Central memory CD4-positive, alpha-beta T cell (primary cell): ENCODE data around the gene PTGFR.

Source experiments
- DNase-seq: peaks from one replicate; pipeline ENCODE4 v3.0.0; 2022
- total RNA-seq, 3 experiments: gene quantifications; one replicate each; lab custom pipeline; 2026; lab: John Stamatoyannopoulos, UW

PTGFR gene
- total RNA-seq, result 0 reads per million in 3 experiments

DNA sequence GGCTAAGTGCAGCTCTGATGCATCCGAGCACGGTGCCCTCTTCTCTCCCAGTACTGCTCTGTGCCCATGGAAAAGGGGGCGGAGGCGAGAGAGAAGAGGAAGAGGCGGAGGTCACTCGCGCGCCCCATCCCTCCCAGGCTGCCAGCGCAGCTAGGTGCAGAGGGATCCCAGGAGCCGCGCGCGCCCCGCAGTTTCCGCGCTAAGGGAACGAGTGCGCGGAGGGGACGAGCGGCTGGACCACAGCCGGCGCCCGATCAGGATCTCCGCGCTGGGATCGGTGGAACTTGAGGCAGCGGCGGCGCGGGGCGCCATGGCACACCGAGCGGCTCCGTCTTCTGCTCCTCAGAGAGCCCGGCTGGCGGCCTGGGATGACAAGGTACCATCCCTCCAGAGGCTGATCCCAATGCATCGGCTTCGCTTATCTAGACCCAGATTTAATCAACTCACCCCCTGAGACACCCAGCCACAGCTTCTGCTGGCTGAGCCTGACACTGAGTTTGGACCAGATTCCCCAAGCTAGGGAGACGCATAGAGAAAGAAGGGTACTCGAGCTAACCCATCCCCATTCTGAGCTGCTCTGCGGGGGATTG is at the start of gene PTGFR:
Gene PTGFR (plus strand): TSS at position 114 of the 590 bp plus-strand sequence. CDS start 1,770 bp downstream, outside the sequence.
- DNase-seq, result no peak

GRCh38 chr1:78441921-78442320 is 48.9 kb upstream of the PTGFR start:
- no peak for DNase-seq

DNA sequence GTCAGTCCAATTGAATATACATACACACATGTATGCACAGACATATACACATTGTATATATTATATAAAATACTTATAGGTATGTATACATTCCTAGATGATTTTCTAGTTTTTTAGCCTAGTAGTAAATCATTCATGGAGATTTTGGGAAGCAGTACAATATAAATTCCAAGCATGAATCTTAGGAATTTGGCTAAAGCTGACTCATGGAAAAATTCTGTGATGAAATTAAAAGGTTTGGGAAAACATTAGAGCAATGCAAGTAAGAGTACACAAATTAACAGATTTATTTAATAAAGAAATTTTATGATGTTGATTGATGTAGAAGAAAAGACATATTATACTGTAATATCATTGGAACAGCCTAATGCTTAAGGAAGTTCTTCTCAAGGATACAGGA is 43.7 kb upstream of the PTGFR start:
- DNase-seq, result no peak

DNA sequence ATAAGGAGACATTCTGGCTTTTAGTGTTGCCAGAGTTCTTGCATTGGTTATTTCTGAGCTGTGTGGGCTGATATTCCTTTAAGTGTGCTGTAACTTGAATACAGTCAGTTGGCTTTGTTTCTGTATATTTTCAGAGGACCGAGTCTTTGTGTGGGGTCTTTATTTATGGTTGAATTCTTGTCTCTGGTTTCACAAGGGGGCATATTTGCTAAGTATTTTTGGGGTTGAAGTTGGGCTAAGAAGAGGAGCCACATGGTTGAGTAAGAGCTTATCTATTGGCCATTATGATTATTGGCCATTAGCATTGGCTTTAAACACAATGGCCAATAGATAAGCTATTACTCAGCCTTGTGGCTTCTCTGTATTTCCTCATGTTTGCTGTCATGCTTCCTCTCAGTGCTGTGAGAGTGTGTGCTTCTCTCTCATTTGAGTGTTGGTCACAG is 26.3 kb upstream of the PTGFR start:
- no peak for DNase-seq

DNA sequence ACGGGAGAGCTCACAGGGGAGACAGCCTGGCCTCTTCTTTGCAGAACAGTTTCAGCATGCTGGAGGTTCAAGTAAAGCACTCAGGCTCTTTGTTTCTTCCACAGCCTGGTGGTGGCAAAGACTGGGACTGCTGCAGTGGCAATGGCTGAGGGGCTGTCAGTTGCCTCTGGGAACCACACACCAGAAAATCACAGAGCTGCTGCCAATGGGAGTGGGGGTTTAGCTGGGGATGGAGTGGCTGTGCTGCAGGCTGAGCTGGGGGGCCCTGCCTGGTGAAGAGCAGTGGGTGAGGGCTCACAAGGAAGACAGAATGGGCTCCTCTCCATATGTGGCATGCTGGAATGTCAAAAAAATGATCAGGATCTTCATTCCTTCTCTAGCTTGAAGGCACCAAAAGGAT is 25.6 kb upstream of the PTGFR start:
- no peak for DNase-seq

GRCh38 chr1:78468521-78468920 is 22.3 kb upstream of the PTGFR start:
- DNase-seq, result no peak

DNA sequence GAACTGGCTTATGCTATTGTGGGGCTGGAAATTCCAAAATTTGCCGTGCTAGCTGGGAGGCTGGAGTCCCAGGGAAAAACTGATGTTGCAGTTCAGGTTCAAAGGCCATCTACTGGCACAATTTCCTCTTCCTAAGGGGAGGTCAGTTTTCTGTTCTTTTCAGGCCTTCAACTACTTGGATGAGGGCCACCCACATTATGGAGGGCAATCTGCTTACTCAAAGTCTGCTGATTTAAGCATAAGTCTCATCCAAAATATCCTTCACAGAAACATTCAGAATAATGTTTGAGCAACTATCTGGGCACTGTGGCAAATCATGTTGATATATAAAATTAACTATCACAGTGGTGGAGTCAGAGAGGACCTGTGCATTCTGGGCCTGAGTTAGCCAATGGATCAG is 21.2 kb upstream of the PTGFR start:
- DNase-seq, result no peak

DNA sequence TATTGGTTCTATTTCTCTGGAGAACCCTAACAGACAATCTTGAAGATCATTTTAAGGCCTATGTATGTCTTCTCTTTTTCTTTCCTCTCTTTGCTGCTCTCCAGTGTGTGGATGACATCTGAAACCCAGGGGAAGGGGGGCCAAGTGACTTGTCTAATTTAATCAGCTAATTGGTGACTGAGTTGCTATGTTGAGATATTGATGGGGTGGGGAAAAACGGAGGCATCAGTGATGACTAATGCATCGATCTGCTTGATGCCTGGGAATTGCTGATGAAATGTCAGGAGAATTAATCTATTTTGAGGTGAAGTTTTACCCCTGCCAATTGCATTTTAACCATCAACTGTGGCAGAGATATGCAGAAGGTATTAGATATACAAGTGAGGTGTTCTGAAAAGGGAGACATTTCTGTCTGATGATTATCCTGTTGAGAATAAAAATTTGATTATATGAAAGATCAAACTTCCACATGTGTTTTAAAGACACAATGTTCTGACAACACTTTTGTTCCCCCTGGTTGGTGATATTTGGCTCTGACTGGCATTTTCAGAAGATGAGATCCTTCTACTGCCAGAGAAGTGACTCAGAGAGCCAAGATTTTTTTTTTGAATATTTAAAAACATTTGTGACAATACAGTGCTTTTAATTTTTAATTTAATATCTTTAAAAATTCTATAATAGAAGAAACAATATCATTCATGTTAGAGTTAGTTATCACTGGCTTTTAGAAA is 18.7 kb upstream of the PTGFR start:
- DNase-seq, result no peak

DNA sequence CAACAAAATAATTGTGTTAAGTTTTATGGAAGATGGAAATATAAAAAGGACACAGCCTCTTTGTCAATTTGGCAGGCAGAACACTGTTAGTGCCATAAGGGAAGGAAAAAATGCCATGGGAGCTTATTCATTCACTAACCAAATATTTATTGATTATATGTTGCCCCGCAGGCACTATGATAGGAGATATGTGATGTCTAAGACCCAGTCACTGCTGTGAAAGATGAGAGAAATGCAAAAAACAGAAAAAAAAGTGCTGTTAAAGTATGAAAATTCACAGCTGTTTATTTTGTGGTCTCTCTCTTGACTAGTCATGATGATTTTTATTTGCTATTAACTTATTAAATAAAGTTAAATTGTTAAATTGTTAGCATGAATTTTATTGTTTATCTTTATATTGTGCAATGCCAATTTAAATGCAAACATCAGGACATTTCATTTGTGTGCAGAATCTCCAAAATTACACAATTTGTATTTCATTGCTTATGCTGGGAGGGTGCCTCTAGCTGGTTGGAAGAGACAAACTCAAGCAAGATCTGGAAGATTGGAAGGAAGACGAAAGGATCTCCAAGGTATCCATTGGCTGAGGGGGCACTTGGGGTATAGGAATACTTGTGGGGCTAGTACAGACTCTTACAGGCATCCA is 17.8 kb upstream of the PTGFR start:
- no peak for DNase-seq

DNA sequence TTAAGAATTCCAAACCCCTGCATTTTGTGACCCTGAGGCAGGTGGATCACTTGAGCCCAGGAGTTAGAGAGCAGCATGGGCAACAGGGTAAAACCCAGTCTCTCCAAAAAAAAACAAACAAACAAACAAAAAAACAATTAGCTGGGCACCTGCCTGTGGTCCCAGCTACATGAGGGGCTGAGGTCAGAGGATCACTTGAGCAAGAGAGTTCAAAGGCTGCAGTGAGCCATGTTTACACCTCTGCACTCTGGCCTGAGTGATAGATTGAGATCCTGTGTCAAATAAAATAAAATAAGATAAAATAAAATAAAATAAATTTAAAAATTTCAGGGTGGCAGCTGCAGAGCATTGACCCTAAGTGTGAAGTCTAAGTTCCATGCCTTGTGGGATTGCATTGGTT is 16.7 kb upstream of the PTGFR start:
- DNase-seq, result no peak

- no peak for DNase-seq
These were observed 14.7 kb upstream of the PTGFR start for GRCh38 chr1:78475888-78476610.

DNA sequence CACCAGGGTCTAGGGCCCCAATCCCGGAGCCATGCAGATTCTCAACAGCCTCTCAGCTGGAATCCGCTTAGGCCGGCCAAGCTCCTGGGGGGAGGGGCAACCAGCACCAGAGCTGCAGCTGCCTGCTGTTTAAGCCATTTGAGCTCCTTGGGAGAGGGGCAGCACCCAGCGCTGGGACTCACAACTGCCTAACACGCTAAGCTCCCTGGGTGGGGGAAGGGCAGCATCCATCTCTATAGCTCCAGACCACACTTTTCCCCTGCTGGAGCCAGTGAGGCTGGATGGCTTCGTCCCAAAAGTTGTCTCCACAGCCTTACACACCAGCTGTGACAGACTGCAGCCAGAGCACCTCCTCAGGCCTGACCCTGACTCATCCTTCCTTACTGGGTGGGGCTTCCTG is 6.9 kb upstream of the PTGFR start:
- no peak for DNase-seq

DNA sequence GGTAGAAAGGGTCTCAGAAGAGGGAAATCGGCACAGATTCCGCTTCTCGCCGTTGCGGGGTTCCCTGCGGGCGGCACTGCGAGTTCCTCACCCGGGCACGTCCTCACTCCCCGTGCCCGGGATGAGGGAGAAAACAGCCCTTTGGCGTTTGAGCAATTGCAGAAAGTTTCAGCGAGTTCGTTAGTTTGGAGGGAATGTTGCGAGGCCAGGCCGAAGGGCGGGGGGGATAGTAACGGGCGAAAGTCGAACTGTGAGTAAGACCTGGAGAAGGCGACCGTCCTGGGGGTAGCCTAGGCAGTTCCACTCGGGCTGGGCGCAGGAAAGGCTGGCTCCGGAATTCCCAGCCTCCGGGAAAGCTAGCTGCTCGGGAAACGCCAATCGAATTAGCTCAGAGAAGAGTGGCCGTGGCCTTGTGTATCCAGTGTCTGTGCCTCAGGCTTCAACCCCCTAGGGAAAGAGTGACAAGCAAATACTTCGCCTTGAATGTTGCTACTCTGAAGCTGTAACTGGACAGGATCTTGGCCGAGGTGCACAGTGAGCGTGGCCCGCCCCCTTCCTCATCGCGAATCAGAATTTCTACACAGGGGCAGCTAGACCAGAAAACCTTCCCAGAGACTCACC is 787 bp downstream of the PTGFR start:
- DNase-seq, result no peak

DNA sequence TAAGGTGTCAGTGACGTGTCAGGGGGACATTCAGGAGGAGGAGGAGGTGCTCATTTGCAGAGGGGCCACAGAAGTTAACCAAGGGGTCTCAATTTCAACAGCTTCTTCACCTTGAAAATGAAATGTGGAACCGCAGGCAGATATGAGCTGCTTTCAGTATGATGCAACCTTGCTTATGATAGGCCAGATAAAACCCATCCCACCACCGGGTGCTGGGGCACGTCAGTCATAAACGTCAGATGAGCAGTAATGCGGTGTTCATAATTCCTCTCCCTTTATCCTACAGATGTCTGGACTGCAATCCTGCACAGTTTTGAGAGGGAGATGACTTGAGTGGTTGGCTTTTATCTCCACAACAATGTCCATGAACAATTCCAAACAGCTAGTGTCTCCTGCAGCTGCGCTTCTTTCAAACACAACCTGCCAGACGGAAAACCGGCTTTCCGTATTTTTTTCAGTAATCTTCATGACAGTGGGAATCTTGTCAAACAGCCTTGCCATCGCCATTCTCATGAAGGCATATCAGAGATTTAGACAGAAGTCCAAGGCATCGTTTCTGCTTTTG is 1.7 kb downstream of the PTGFR start:
- no peak for DNase-seq

- no peak for DNase-seq
These were observed 2.7 kb downstream of the PTGFR start for GRCh38 chr1:78493451-78493850.

DNA sequence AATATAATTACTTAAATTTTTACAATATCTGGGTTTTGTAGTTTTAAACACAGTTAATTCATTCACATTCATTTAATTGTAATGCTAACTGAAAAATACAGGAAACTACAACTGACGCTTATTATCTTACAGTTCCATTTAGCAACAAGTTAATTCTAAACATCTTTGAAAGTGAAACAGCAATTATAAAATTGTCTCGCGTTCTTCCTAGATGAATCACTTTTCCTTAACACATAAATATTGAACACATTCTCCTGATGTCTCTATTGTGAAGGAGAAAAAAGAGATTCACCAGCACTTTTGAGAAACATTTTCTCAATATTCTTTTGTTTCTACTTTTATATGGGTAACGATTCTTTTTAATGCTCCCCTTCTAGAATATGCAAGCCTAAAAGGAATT is 6.4 kb downstream of the PTGFR start:
- no peak for DNase-seq

- DNase-seq, result no peak
These were observed 9.8 kb downstream of the PTGFR start for GRCh38 chr1:78500529-78500928.

GRCh38 chr1:78501203-78501602 is 10.4 kb downstream of the PTGFR start:
- DNase-seq, result no peak

DNA sequence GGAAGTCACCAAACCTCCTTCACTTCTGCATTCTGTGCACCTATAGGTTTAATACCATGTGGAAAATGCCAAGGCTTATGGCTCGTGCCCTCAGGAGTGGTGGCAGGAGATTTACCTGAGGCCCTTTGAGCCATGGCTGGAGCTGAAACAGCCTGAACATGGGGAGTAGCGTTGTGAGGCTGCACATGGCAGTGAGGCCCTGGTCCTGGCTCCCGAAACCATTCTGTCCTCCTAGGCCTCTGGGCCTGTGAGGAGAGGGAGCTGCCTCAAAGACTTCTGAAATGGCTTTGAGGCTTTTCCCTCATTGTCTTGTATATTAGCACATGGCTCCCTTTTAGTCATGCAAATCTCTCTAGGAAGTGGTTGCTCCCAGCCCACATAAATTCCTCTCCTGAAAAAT is 20.6 kb downstream of the PTGFR start:
- no peak for DNase-seq

GRCh38 chr1:78516716-78517115 is 25.9 kb downstream of the PTGFR start:
- no peak for DNase-seq

- no peak for DNase-seq
These were observed 28.7 kb downstream of the PTGFR start for GRCh38 chr1:78519446-78519845.

- DNase-seq, result no peak
These were observed 29.4 kb downstream of the PTGFR start for GRCh38 chr1:78520216-78520615.

GRCh38 chr1:78520843-78521242 is 30.1 kb downstream of the PTGFR start:
- no peak for DNase-seq
